Panc1 (cell line): Measurements from ENCODE around the gene CDH23. TPM values are rescaled to one million over a fixed set of nuclear protein-coding genes. Genes with fewer than 3 reads are reported as not detected.

Experiments
- ATAC-seq: fragments of 200-7000 bp; cut with Tn5 transposase; 2 replicates; pipeline ENCODE4 v1.9.1; 2020; ENCODE audit warnings: mild to moderate bottlenecking, moderate library complexity
- BruUV-seq: library from RNA; stranded (reverse); fragments of 400-500 nt; replicated peaks from 2 replicates; lab custom pipeline; 2021; lab: Mats Ljungman, UMichigan
- CTCF ChIA-PET: fragments of 300-600 bp; sonication (Branson Sonifier 250); formaldehyde crosslinking; loops from one replicate; lab custom pipeline; 2022; ENCODE audit warnings: antibody characterized with exemption; lab: Charles Lee
- POLR2A ChIA-PET: fragments of 300-600 bp; sonication (Branson Sonifier 250); formaldehyde crosslinking; loops from one replicate; lab custom pipeline; 2022; ENCODE audit warnings: antibody characterized with exemption; lab: Charles Lee
- DNase-seq: peaks from one replicate; pipeline ENCODE4 v3.0.0-alpha.2; 2010; ENCODE audit warnings: low read depth, low spot score
- H3K27ac ChIP-seq: 2 replicates; pipeline ENCODE4 v1.5.1; 2011; ENCODE audit warnings: mild to moderate bottlenecking, low read length, inconsistent platforms
- H3K27me3 ChIP-seq: fragments of 200-500 bp; sonication (Bioruptor generic); 2 replicates; pipeline ENCODE4 v1.6.0; 2014; ENCODE audit warnings: low read length, inconsistent platforms; ENCODE audit not compliant: control insufficient read depth, insufficient read depth
- H3K36me3 ChIP-seq: fragments of 200-500 bp; sonication (Bioruptor generic); 2 replicates; pipeline ENCODE4 v1.5.1; 2014; ENCODE audit warnings: inconsistent platforms, mild to moderate bottlenecking, low read length, moderate library complexity; ENCODE audit not compliant: control insufficient read depth, insufficient read depth
- H3K4me1 ChIP-seq: 2 replicates; pipeline ENCODE4 v1.5.1; 2011; ENCODE audit warnings: inconsistent platforms, mild to moderate bottlenecking, low read length, moderate library complexity; ENCODE audit not compliant: control insufficient read depth, insufficient read depth
- H3K4me3 ChIP-seq, 2 experiments: 2 replicates each; pipeline ENCODE4 v1.5.1; 2011 to 2012; ENCODE audit warnings: low read depth in 2 of 2, low read length in 2 of 2, mild to moderate bottlenecking in 2 of 2, inconsistent platforms in 1 of 2, moderate library complexity in 1 of 2
- H3K9me3 ChIP-seq: fragments of 200-500 bp; sonication (Bioruptor generic); 2 replicates; pipeline ENCODE4 v1.5.1; 2014; ENCODE audit warnings: low read depth, mild to moderate bottlenecking, inconsistent platforms, low read length, moderate library complexity; ENCODE audit not compliant: control insufficient read depth, insufficient read depth
- CTCF ChIP-seq: fragments of 450-650 bp; IDR thresholded peaks from 2 replicates; pipeline ENCODE4 v1.5.1; 2017; ENCODE audit warnings: mild to moderate bottlenecking
- POLR2AphosphoS5 ChIP-seq: IDR thresholded peaks from 2 replicates; pipeline ENCODE4 v1.6.1; 2012; ENCODE audit warnings: mild to moderate bottlenecking, low read depth, low read length, moderate library complexity
- REST ChIP-seq, 2 experiments: IDR thresholded peaks; 2 replicates each; pipeline ENCODE4 v1.6.1; 2011 to 2012; ENCODE audit warnings: low read depth in 2 of 2, control low read depth in 1 of 2, low read length in 1 of 2, mild to moderate bottlenecking in 1 of 2, moderate library complexity in 1 of 2; ENCODE audit not compliant: insufficient read depth in 1 of 2
- SIN3A ChIP-seq: IDR thresholded peaks from 2 replicates; pipeline ENCODE4 v1.6.1; 2012; ENCODE audit warnings: low read depth, mild to moderate bottlenecking, low read length, moderate library complexity, borderline replicate concordance; ENCODE audit not compliant: insufficient read depth
- TCF7L2 ChIP-seq: IDR thresholded peaks from 2 replicates; pipeline ENCODE4 v1.6.1; 2011; ENCODE audit warnings: mild to moderate bottlenecking, low read depth, low read length, inconsistent platforms
- in situ Hi-C: cut with HindIII; loops from 2 replicates; pipeline ENCODE4 v1.10.0; 2016; ENCODE audit warnings: low sequenced_read_pairs, low pct_unique_long_range_greater_than_20kb
- intact Hi-C: fragments of 100-400 bp; cut with micrococcal nuclease; formaldehyde crosslinking; loops from one replicate; pipeline ENCODE4 v1.10.0; 2022; ENCODE audit not compliant: unreplicated experiment
- total RNA-seq: library from RNA; stranded (reverse); gene quantifications from one replicate; pipeline ENCODE4 v1.2.1, GENCODE V29; 2021; ENCODE audit not compliant: unreplicated experiment

The CDH23 gene
- total RNA-seq, 1 experiment from 2014 or later: 2.7 TPM

- no peak overlapping the region for H3K4me3 ChIP-seq
- ATAC-seq: no peak
- CTCF ChIA-PET: no interaction called here
These were observed 6.3 kb upstream of the CDH23 start for GRCh38 chr10:71390461-71390835.

GRCh38 chr10:71390921-71391690, 5.6 kb upstream of the CDH23 start:
- H3K4me1 ChIP-seq: no peaks in the 10 kb centered on the region

More at GRCh38 chr10:71390461-71390835, 6.3 kb upstream of the CDH23 start:
- Histone ChIP-seq H3K9me3 (no peaks in the 10 kb centered on the region), H3K27me3 (peaks cover 4% of the 10 kb centered on the region), H3K4me1 (no peaks in the 10 kb centered on the region), H3K27ac (no peak overlapping the region), H3K36me3 (no peaks in the 10 kb centered on the region)
- DNase-seq: no peak
- POLR2A ChIA-PET: no interaction called here
- TF ChIP-seq TCF7L2 (no peak), SIN3A (no peak), REST (IDR thresholded peaks at IDR 0.05; ENCODE audit: insufficient read depth in 1 of 2, low read depth in 2 of 2, low read length in 1 of 2) (no peak), CTCF (no peak), POLR2AphosphoS5 (no peak)
- in situ Hi-C loops (no loop called here), intact Hi-C loops (no loop called here)
- no TSS peak for BruUV-seq

More at GRCh38 chr10:71390921-71391690, 5.6 kb upstream of the CDH23 start:
- Histone ChIP-seq H3K9me3 (no peaks in the 10 kb centered on the region), H3K27ac (no peak overlapping the region), H3K27me3 (peaks cover 4% of the 10 kb centered on the region), H3K4me3 (no peak overlapping the region), H3K36me3 (no peaks in the 10 kb centered on the region)
- ATAC-seq: no peak
- BruUV-seq: no TSS peak
- TF ChIP-seq REST (IDR thresholded peaks at IDR 0.05; ENCODE audit: insufficient read depth in 1 of 2, low read depth in 2 of 2, low read length in 1 of 2) (no peak), TCF7L2 (no peak), POLR2AphosphoS5 (no peak), CTCF (no peak), SIN3A (no peak)
- POLR2A ChIA-PET: no interaction called here
- in situ Hi-C loops (no loop called here), intact Hi-C loops (no loop called here)
- no peak for DNase-seq
- CTCF ChIA-PET: no interaction called here
